Gastrocnemius medialis (tissue), 4 donors: ENCODE results near the gene MRPL39. TPM values are rescaled to one million over a fixed set of nuclear protein-coding genes. Genes with fewer than 3 reads are reported as not detected.

Experiments used
- ATAC-seq, 2 donors: fragments of 150-250 bp; one replicate each; pipeline ENCODE4 v1.9.1; 2016
- DNase-seq, 2 donors: peaks; one replicate each; pipeline ENCODE4 v3.0.0-alpha.2; 2019
- H3K27ac ChIP-seq, 4 donors: fragments of 200-600 bp; sonication (generic); 1 replicate in 1 of 4; 2 replicates in 3 of 4; pipeline ENCODE4 v1.5.1; 2016 to 2018; ENCODE audit warnings: mild to moderate bottlenecking in 2 of 4, moderate library complexity in 1 of 4
- H3K27me3 ChIP-seq, 3 donors: fragments of 200-600 bp; sonication (generic) in 2 of 3; 1 replicate in 1 of 3; 2 replicates in 2 of 3; pipeline versions ENCODE4 v1.5.1 to v1.6.0; 2016 to 2019; ENCODE audit warnings: mild to moderate bottlenecking in 1 of 3, moderate library complexity in 1 of 3
- H3K36me3 ChIP-seq, 2 donors: fragments of 200-600 bp; sonication (generic) in 1 of 2; one replicate each; pipeline ENCODE4 v1.5.1; 2017 to 2018
- H3K4me1 ChIP-seq, 2 donors: fragments of 200-600 bp; sonication (generic) in 1 of 2; one replicate each; pipeline ENCODE4 v1.5.1; 2016 to 2017; ENCODE audit warnings: mild to moderate bottlenecking in 2 of 2
- H3K4me3 ChIP-seq, 4 donors: fragments of 200-600 bp; sonication (generic) in 3 of 4; 1 replicate in 1 of 4; 2 replicates in 3 of 4; pipeline ENCODE4 v1.5.1; 2016 to 2019; ENCODE audit warnings: mild to moderate bottlenecking in 2 of 4
- H3K9me3 ChIP-seq, 3 donors: fragments of 200-600 bp; sonication (generic) in 2 of 3; 1 replicate in 1 of 3; 2 replicates in 2 of 3; pipeline ENCODE4 v1.5.1; 2016 to 2019
- CTCF ChIP-seq, 5 experiments: fragments of 450-650 bp in 3 of 5; fragments of 200-600 bp in 2 of 5; sonication (generic) in 2 of 5; IDR thresholded peaks in 4 of 5; conservative IDR thresholded peaks in 1 of 5; 1 replicate in 4 of 5; 2 replicates in 1 of 5; pipeline ENCODE4 v1.5.1; 2016 to 2019; ENCODE audit warnings: antibody characterized with exemption in 5 of 5, mild to moderate bottlenecking in 3 of 5, moderate library complexity in 3 of 5
- POLR2A ChIP-seq, 2 donors: fragments of 450-650 bp; IDR thresholded peaks; one replicate each; pipeline ENCODE4 v1.6.1; 2017; ENCODE audit warnings: antibody characterized with exemption in 2 of 2, mild to moderate bottlenecking in 2 of 2, moderate library complexity in 2 of 2
- in situ Hi-C, 4 donors: fragments of 200-750 bp; cut with MboI; loops; one replicate each; pipeline versions ENCODE4 v1.15.0 to v1.8.0; 2017; ENCODE audit warnings: low sequenced_read_pairs in 4 of 4
- intact Hi-C: fragments of 100-400 bp; cut with DNase I; formaldehyde crosslinking; loops from one replicate; pipeline ENCODE4 v1.15.1; 2023; ENCODE audit warnings: low total_unique reads
- total RNA-seq, 4 donors: library from RNA; depleted of rRNA; stranded (reverse); fragments of >200 nt; gene quantifications; one replicate each; pipeline versions ENCODE4 v1.1.0 to v1.2.3, GENCODE V29; 2016

Gene MRPL39
- total RNA-seq, 4 donors from 2014 or later, result 27.1 to 56.6 (median 39.0) TPM

DNA sequence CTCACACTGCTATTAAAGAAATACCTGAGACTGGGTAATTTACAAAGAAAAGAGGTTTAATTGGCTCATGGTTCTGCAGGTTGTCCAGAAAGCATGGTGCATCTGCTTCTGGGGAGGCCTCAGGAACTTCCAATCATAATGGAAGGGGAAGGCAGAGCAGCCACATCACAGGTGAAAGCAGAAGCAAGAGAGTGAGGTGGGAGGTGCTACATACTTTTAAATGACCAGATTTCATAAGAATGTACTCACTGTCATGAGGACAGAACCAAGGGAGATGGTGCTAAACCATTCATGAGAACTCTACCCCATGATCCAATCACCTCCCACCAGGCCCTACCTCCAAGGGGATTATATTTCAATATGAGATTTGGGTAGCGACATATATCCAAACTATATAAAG is 55.7 kb downstream of the MRPL39 start:
- Histone ChIP-seq H3K27me3 (no peaks in the 10 kb centered on the region), H3K27ac (no peak overlapping the region), H3K36me3 (no peaks in the 10 kb centered on the region), H3K4me3 (no peak overlapping the region), H3K9me3 (no peaks in the 10 kb centered on the region), H3K4me1 (no peaks in the 10 kb centered on the region)
- DNase-seq (no peak), ATAC-seq (no peak)
- in situ Hi-C loops, result no loop called here
- intact Hi-C loops, result no loop called here
- TF ChIP-seq CTCF (IDR thresholded peaks at IDR 0.05 in 4 of 5, conservative IDR thresholded peaks at IDR 0.05 in 1 of 5) (no peak), POLR2A (IDR thresholded peaks at IDR 0.05) (no peak)

DNA sequence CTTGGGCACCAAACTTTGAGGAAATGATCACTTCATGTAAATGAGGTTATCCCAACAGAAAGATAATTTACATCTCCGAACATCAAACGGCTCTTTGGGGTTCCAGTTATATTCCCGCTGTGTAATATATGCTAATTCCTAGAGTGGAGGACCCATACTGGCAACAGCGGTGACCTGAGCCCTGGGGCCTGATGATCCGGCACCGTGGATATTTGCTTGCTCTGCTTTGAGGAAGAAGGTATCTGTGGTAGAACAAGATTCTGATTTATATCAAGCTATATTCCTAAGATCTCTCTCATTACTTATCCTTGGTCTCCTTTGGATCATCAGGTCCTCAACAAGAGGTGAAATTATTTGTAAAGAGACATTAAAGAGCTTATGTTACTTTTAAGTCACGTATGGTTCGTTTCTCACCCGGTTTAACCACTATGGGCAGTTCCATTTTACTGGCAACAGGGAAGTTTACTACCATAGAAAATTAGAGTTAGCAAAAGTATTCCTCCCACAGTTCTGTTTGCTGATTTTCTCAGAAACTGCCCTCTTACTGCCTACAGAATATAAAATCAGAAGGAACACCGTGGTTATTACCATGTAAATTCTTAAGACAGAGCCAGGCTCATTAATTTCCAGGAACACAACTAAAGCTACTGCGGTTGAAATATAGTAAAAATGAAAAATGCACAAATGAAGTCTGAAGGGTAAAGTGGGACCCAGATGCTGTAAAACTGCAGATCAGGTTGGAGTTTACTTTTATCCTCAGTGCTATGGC is 56.7 kb downstream of the MRPL39 start:
- Histone ChIP-seq H3K27me3 (no peaks in the 10 kb centered on the region), H3K27ac (no peak overlapping the region), H3K4me3 (no peak overlapping the region), H3K9me3 (no peaks in the 10 kb centered on the region), H3K4me1 (no peaks in the 10 kb centered on the region), H3K36me3 (no peaks in the 10 kb centered on the region)
- DNase-seq (no peak), ATAC-seq (no peak)
- intact Hi-C loops, result no loop called here
- TF ChIP-seq CTCF (IDR thresholded peaks at IDR 0.05 in 4 of 5, conservative IDR thresholded peaks at IDR 0.05 in 1 of 5) (no peak), POLR2A (IDR thresholded peaks at IDR 0.05) (no peak)
- in situ Hi-C loops, result no loop called here

DNA sequence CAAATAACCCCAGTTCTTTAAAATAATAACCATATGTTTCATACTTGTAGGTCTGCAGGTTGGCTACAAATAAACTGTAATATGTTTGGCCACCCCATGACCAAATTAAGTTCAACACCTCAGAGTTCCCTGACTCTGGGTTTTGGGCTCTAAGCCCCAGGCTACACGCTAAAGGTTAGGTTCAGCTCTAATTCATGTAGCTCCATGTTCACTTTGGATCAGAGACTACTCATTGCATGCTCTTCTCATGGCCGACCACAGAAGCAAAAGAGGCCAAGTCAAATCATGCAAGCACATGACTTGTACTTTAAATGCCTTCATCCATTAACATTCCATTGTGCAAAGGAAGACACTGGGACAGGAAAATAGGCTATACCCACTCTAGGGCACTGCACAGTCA is 66.2 kb downstream of the MRPL39 start:
- H3K27ac ChIP-seq, result no peak overlapping the region
- no peaks in the 10 kb centered on the region for H3K4me1 ChIP-seq
- no peaks in the 10 kb centered on the region for H3K9me3 ChIP-seq
- DNase-seq (no peak), ATAC-seq (no peak)
- no peak for TF ChIP-seq POLR2A (IDR thresholded peaks at IDR 0.05)
- TF ChIP-seq CTCF (IDR thresholded peaks at IDR 0.05 in 4 of 5, conservative IDR thresholded peaks at IDR 0.05 in 1 of 5), result no peak
- in situ Hi-C loops (no loop called here), intact Hi-C loops (no loop called here)
- no peak overlapping the region for H3K4me3 ChIP-seq
- H3K27me3 ChIP-seq, result no peaks in the 10 kb centered on the region
- no peaks in the 10 kb centered on the region for H3K36me3 ChIP-seq

DNA sequence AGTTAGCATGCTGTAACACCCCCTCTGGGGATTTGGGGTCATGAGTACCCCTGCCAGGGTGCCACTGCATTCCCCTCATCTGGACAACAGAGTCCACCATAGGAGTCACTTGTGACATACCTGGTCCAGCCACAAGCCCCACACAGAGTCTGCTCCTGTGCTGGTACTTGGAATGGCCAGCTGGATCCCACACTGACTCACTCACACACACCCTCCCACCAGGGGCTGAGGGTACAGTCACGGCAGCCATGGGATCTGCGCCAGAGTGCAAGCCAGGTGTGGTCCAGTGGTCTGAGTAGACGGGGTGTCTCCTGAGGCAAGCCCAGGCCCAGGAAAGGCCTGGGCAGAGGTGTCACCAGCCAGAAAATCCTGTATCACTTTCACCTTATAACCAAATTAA is 67.7 kb downstream of the MRPL39 start:
- no peaks in the 10 kb centered on the region for H3K4me1 ChIP-seq
- intact Hi-C loops, result no loop called here
- no peak for DNase-seq
- no peak for ATAC-seq
- in situ Hi-C loops, result no loop called here
- H3K4me3 ChIP-seq, result no peak overlapping the region
- H3K27me3 ChIP-seq, result no peaks in the 10 kb centered on the region
- no peak overlapping the region for H3K27ac ChIP-seq
- no peaks in the 10 kb centered on the region for H3K9me3 ChIP-seq
- TF ChIP-seq CTCF (IDR thresholded peaks at IDR 0.05 in 4 of 5, conservative IDR thresholded peaks at IDR 0.05 in 1 of 5), result no peak
- no peak for TF ChIP-seq POLR2A (IDR thresholded peaks at IDR 0.05)
- H3K36me3 ChIP-seq, result no peaks in the 10 kb centered on the region

DNA sequence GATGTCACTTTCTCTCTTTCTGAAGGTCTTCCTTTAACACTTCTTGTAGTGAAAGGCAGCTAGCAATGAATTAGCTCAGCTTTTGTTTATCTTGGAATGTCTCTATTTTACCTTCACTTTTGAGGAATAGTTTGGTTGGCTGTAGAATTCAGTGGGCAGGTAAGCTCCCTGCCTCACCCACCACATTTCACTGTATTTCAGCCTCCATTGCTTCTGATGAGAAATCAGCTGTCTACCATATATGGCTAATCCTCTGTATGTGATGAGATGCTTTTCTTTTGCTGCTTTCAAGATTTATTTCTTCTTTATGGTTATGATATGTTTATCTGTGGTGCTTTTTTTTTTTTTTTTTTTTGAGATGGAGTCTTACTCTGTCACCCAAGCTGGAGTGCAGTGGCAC is 70.1 kb downstream of the MRPL39 start:
- H3K9me3 ChIP-seq, result no peaks in the 10 kb centered on the region
- no peaks in the 10 kb centered on the region for H3K4me1 ChIP-seq
- no peak overlapping the region for H3K4me3 ChIP-seq
- DNase-seq, result no peak
- intact Hi-C loops (no loop called here), in situ Hi-C loops (no loop called here)
- H3K27ac ChIP-seq, result no peak overlapping the region
- TF ChIP-seq CTCF (IDR thresholded peaks at IDR 0.05 in 4 of 5, conservative IDR thresholded peaks at IDR 0.05 in 1 of 5) (no peak), POLR2A (IDR thresholded peaks at IDR 0.05) (no peak)
- no peaks in the 10 kb centered on the region for H3K36me3 ChIP-seq
- H3K27me3 ChIP-seq, result no peaks in the 10 kb centered on the region
- no peak for ATAC-seq
